Aorta (tissue), 5 donors: ENCODE measurements around the gene PEMT. TPM values are rescaled to one million over a fixed set of nuclear protein-coding genes. Genes with fewer than 3 reads are reported as not detected.

Experiments used
- ATAC-seq: fragments of 200-7000 bp; cut with Tn5 transposase; one replicate; pipeline ENCODE4 v1.9.1; 2022; ENCODE audit warnings: moderate library complexity; ENCODE audit not compliant: low FRiP score
- DNase-seq, 2 donors: peaks; one replicate each; pipeline ENCODE4 v3.0.0-alpha.2; 2020
- H3K27ac ChIP-seq, 2 donors: one replicate each; pipeline ENCODE4 v1.5.1; 2013; ENCODE audit warnings: low read length in 2 of 2, mild to moderate bottlenecking in 2 of 2, moderate library complexity in 2 of 2, control low read depth in 1 of 2, inconsistent platforms in 1 of 2, low read depth in 1 of 2
- H3K27me3 ChIP-seq, 2 donors: one replicate each; pipeline ENCODE4 v1.6.1; 2013; ENCODE audit warnings: control low read depth in 1 of 2, low read length in 1 of 2, mild to moderate bottlenecking in 1 of 2, moderate library complexity in 1 of 2; ENCODE audit not compliant: insufficient read depth in 2 of 2, control insufficient read depth in 1 of 2
- H3K36me3 ChIP-seq, 2 donors: one replicate each; pipeline ENCODE4 v1.6.1; 2013; ENCODE audit warnings: control low read depth in 1 of 2, low read length in 1 of 2, mild to moderate bottlenecking in 1 of 2; ENCODE audit not compliant: insufficient read depth in 2 of 2, control insufficient read depth in 1 of 2
- H3K4me1 ChIP-seq, 2 donors: one replicate each; pipeline ENCODE4 v1.6.1; 2013; ENCODE audit warnings: low read length in 2 of 2, control low read depth in 1 of 2, mild to moderate bottlenecking in 1 of 2, moderate library complexity in 1 of 2; ENCODE audit not compliant: insufficient read depth in 2 of 2, control insufficient read depth in 1 of 2
- H3K4me3 ChIP-seq, 2 donors: one replicate each; pipeline ENCODE4 v1.5.1; 2013; ENCODE audit warnings: low read length in 2 of 2, control low read depth in 1 of 2, mild to moderate bottlenecking in 1 of 2
- H3K9me3 ChIP-seq: one replicate; pipeline ENCODE4 v1.6.1; 2013; ENCODE audit warnings: mild to moderate bottlenecking, low read length; ENCODE audit not compliant: control insufficient read depth
- WGBS, 2 donors: extraction: QIAGEN DNeasy Blood & Tissue Kit; methylation state at CpG; one replicate each; pipeline ENCODE4 v1.1.7; 2013; 5-methylcytosine and 5-hydroxymethylcytosine counted together
- intact Hi-C, 2 donors: fragments of 100-400 bp; cut with DNase I; formaldehyde crosslinking; loops; one replicate each; pipeline versions ENCODE4 v1.14.2 to v1.15.0; 2022
- polyA plus RNA-seq, 2 donors: library from polyadenylated mRNA; stranded (reverse); fragments of 200-250 nt; gene quantifications; one replicate each; pipeline ENCODE4 v1.2.3, GENCODE V29; 2013
- total RNA-seq, 2 donors: library from RNA; stranded (reverse); fragmentation: NEBNext Ultra II Directional; extraction: Animal tissue kit (Norgen Biotek cat#: 25700); gene quantifications; one replicate each; pipeline ENCODE4 v1.2.1, GENCODE V29; 2021
- donor health status: healthy with polysubstance abuse.
- donor health status: Bipolar disorder and iron deficiency.
- donor health status: DM: no; HTN: no; CAD: no.
- donor health status: DM: no; HTN: no; CAD: no.
- donor health status: DM: yes; HTN: yes; CAD: no.

Gene PEMT
- total and polyA plus RNA-seq, 4 donors = 4.5 to 23.8 (median 16.5) TPM

DNA sequence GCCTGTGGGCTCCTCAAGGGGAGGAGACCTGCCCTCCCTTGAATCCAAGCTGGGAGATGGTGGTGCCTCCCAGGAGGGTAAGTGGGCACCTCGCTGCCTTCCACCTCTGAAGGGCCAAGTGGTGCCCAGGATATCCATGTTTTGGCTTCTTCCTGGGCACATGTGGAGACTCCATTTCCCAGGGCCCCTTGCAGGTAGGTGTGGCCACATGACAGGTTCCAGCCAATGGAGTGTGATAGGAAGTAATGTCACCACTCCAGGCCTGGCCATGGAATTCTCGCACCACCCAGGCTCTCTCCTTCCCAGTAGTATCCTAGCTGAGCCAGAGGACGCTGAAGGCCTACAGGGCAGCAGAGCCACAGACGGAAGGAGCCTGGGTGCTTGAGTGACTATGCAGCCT is 17.6 kb upstream of the PEMT start:
- intact Hi-C loops = no loop called here
- H3K9me3 ChIP-seq = no peaks in the 10 kb centered on the region
- peak in 1 of 2 donors; percentile 36 for DNase-seq
- H3K36me3 ChIP-seq = no peaks in the 10 kb centered on the region
- 97 to 99% methylated on average over 4 of the region's 4 CpGs for WGBS, 2 donors
- no peak for ATAC-seq
- no peaks in the 10 kb centered on the region for H3K4me1 ChIP-seq
- no peak overlapping the region for H3K4me3 ChIP-seq
- no peak overlapping the region for H3K27ac ChIP-seq
- no peaks in the 10 kb centered on the region for H3K27me3 ChIP-seq

- WGBS, 2 donors = 55% methylated on average over 7 of the region's 7 CpGs
- no peak for ATAC-seq
- intact Hi-C loops = no loop called here
Observed at GRCh38 chr17:17606416-17607000, 15.0 kb upstream of the PEMT start.

DNA sequence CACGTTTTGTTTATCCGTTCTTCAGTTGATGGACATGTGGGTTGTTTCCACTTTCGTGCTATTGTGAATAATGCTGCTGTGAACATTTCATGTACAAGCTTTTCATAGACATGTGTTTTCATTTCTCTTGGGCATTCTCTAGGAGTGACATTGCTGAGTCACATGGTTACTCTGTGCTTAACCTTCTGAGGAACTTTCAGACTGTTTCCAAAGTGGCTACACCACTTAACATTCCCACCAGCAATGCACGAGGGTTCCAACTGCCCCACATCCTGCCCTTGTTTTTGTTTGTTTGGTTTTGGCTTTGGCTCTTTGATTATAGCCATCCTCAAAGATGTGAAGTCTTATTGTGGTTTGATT is 14.2 kb upstream of the PEMT start:
- WGBS, 2 donors = 27 to 38% methylated on average over 4 of the region's 4 CpGs
- no peak overlapping the region for H3K27ac ChIP-seq
- H3K4me1 ChIP-seq = no peaks in the 10 kb centered on the region
- intact Hi-C loops = no loop called here
- no peaks in the 10 kb centered on the region for H3K27me3 ChIP-seq
- DNase-seq = no peak
- no peak overlapping the region for H3K4me3 ChIP-seq
- H3K36me3 ChIP-seq = no peaks in the 10 kb centered on the region
- no peaks in the 10 kb centered on the region for H3K9me3 ChIP-seq
- no peak for ATAC-seq

More at GRCh38 chr17:17606416-17607000, 15.0 kb upstream of the PEMT start:
- Histone ChIP-seq H3K4me3 (no peak overlapping the region), H3K4me1 (no peaks in the 10 kb centered on the region), H3K27ac (no peak overlapping the region), H3K27me3 (no peaks in the 10 kb centered on the region), H3K9me3 (no peaks in the 10 kb centered on the region), H3K36me3 (no peaks in the 10 kb centered on the region)
- DNase-seq = peak in 1 of 2 donors; percentile 26

- WGBS, 2 donors = 82 to 84% methylated on average over 14 of the region's 14 CpGs
- no peak overlapping the region for H3K4me3 ChIP-seq
- DNase-seq (peak in 1 of 2 donors; percentile 32), ATAC-seq (no peak)
- H3K27me3 ChIP-seq = no peaks in the 10 kb centered on the region
- no peak overlapping the region for H3K27ac ChIP-seq
- H3K36me3 ChIP-seq = no peaks in the 10 kb centered on the region
- H3K9me3 ChIP-seq = no peaks in the 10 kb centered on the region
- intact Hi-C loops = no loop called here
- H3K4me1 ChIP-seq = no peaks in the 10 kb centered on the region
Observed at GRCh38 chr17:17605083-17605728, 13.7 kb upstream of the PEMT start.

DNA sequence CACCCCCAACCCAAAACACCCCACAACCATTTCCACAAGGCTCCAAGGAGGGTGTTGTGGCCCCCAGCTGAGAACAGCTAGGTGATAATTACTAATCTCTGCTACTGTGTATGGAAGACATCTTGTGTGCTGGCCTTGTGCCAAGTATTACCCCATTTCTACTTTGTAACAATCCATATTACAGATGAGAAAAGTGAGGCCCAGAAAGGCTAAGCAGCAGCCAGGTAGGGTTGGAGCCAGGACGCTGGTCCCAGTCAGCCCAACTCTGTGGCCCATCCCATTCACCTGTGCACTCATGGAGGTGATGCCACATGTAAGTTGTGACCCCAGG is 12.4 kb upstream of the PEMT start:
- Histone ChIP-seq H3K27me3 (no peaks in the 10 kb centered on the region), H3K4me1 (no peaks in the 10 kb centered on the region), H3K4me3 (no peak overlapping the region), H3K36me3 (no peaks in the 10 kb centered on the region), H3K9me3 (no peaks in the 10 kb centered on the region), H3K27ac (no peak overlapping the region)
- ATAC-seq (no peak), DNase-seq (no peak)
- 92 to 93% methylated on average over 1 of the region's 1 CpG for WGBS, 2 donors
- intact Hi-C loops = no loop called here

- Histone ChIP-seq H3K36me3 (no peaks in the 10 kb centered on the region), H3K27ac (no peak overlapping the region), H3K4me1 (no peaks in the 10 kb centered on the region), H3K9me3 (no peaks in the 10 kb centered on the region), H3K27me3 (no peaks in the 10 kb centered on the region), H3K4me3 (no peak overlapping the region)
- DNase-seq (peak in 1 of 2 donors; percentile 28), ATAC-seq (no peak)
- WGBS, 2 donors = 64 to 68% methylated on average over 15 of the region's 15 CpGs
- intact Hi-C loops = no loop called here
Observed at GRCh38 chr17:17603178-17603894, 11.8 kb upstream of the PEMT start.

- Histone ChIP-seq H3K27me3 (no peaks in the 10 kb centered on the region), H3K9me3 (no peaks in the 10 kb centered on the region), H3K4me3 (no peak overlapping the region), H3K4me1 (no peaks in the 10 kb centered on the region), H3K27ac (no peak overlapping the region), H3K36me3 (no peaks in the 10 kb centered on the region)
- ATAC-seq = peak; percentile 32
- intact Hi-C loops = no loop called here
- peak in 1 of 2 donors; percentile 15 for DNase-seq
- WGBS, 2 donors = 81 to 88% methylated on average over 4 of the region's 4 CpGs
Observed at GRCh38 chr17:17599965-17600364, 8.5 kb upstream of the PEMT start.

GRCh38 chr17:17598003-17598402 is 6.5 kb upstream of the PEMT start:
- Histone ChIP-seq H3K27me3 (no peaks in the 10 kb centered on the region), H3K36me3 (no peaks in the 10 kb centered on the region), H3K4me3 (no peak overlapping the region), H3K9me3 (no peaks in the 10 kb centered on the region), H3K4me1 (no peaks in the 10 kb centered on the region), H3K27ac (no peak overlapping the region)
- DNase-seq (peak in 1 of 2 donors; percentile 2), ATAC-seq (no peak)
- intact Hi-C loops = no loop called here
- 97 to 100% methylated on average over 2 of the region's 2 CpGs for WGBS, 2 donors

DNA sequence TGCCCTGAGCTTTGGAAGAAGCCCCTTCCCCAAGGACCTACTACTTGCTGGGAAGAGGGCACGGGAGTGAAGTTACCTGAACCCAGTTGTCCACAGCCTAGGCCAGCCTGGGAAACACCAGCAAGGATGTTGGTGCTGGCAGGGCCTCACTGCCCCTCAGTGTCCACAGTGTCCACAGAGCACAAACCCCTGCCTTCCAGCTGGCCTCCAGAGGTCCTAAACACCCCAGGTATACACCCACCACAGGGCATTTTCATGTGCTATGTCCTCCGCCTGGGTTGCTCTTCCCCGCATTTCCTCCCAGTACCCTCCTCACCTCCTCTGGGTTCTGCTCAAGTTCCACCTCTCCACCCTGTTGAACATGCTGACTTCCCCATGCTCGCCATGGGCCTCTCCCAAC is 4.2 kb upstream of the PEMT start:
- no peaks in the 10 kb centered on the region for H3K9me3 ChIP-seq
- no peak overlapping the region for H3K27ac ChIP-seq
- no peaks in the 10 kb centered on the region for H3K36me3 ChIP-seq
- WGBS, 2 donors = 85 to 93% methylated on average over 4 of the region's 4 CpGs
- no peak for ATAC-seq
- no peaks in the 10 kb centered on the region for H3K27me3 ChIP-seq
- intact Hi-C loops = no loop called here
- H3K4me3 ChIP-seq = no peak overlapping the region
- peaks cover 0 to under 1% of the 10 kb centered on the region in 2 donors for H3K4me1 ChIP-seq
- DNase-seq = peak in 1 of 2 donors; percentile 21
